ENCODE results near the gene SYDE2.
A peak's percentile ranks its signal among the peaks of the same experiment; 100 is the strongest.

SYDE2 gene

DNA sequence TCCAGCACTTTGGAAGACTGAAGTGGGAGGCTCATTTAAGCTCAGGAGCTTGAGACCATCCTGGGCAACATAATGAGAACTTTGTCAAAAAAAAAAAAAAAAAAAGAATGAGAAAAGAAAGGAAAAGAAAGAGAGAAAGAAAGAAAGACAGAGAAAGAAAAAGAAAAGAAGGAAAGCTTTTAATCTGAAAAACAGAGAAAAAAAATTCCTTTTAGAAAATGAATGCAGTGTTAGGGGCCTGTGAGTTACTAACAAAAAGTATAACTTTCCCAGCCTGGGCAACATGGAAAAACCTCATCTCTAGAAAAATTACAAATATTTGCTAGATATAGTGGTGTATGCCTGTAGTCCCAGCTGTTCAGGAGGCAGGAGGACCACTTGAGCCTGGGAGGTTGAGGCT, 15.9 kb upstream of the SYDE2 start:
- TF ChIP-seq, protein P1, sequence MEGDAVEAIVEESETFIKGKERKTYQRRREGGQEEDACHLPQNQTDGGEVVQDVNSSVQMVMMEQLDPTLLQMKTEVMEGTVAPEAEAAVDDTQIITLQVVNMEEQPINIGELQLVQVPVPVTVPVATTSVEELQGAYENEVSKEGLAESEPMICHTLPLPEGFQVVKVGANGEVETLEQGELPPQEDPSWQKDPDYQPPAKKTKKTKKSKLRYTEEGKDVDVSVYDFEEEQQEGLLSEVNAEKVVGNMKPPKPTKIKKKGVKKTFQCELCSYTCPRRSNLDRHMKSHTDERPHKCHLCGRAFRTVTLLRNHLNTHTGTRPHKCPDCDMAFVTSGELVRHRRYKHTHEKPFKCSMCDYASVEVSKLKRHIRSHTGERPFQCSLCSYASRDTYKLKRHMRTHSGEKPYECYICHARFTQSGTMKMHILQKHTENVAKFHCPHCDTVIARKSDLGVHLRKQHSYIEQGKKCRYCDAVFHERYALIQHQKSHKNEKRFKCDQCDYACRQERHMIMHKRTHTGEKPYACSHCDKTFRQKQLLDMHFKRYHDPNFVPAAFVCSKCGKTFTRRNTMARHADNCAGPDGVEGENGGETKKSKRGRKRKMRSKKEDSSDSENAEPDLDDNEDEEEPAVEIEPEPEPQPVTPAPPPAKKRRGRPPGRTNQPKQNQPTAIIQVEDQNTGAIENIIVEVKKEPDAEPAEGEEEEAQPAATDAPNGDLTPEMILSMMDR (conservative IDR thresholded peaks at IDR 0.05; ENCODE audit: low read depth, low read length): no peak
- DNase-seq (ENCODE audit: low read depth): no peak
- H3K4me3 ChIP-seq (ENCODE audit: low read length): no peak overlapping the region

DNA sequence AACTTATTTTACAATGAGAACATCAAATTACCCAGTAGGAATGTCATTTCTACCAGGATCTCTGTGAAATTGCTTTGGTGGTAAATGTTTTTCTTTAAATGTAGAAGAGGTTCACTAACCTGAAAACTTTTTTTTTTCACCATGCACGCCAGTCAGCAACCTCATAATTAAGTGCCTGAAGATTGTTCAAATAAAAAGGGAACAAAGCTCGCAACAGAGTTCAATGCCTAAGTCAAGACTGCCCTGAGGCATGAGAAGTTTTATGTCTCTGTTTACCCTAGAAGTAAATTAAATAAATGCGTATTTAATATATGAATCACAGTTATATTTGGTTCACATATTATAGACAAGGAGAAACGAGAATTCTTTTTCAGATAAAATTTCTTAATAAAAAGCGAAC, 13.8 kb upstream of the SYDE2 start:
- H3K4me3 ChIP-seq (ENCODE audit: low read length): no peak overlapping the region
- DNase-seq (ENCODE audit: low read depth): no peak
- TF ChIP-seq, protein P1 (conservative IDR thresholded peaks at IDR 0.05; ENCODE audit: low read depth, low read length): no peak

DNA sequence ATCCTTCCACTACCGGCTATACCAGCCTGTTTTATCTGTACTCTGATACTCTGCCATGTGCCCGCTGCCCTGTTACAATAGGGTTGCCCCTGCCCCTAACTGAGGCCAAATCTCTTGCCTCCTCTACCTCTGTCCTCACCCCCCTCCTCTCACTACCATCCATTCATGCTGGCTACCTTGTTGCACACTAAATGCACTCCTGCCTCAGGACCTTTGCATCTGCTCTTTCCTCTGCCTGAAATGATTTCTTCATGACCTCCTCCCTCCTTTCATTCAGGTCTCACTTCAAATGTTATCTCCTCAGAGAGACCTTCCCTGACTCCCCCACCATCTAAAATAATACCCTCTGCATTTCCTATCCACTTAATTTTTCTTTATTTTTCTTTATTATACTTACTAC, 7.7 kb upstream of the SYDE2 start:
- no peak for DNase-seq (ENCODE audit: low read depth)
- no peak overlapping the region for H3K4me3 ChIP-seq (ENCODE audit: low read length)
- TF ChIP-seq, protein P1 (conservative IDR thresholded peaks at IDR 0.05; ENCODE audit: low read depth, low read length): no peak

DNA sequence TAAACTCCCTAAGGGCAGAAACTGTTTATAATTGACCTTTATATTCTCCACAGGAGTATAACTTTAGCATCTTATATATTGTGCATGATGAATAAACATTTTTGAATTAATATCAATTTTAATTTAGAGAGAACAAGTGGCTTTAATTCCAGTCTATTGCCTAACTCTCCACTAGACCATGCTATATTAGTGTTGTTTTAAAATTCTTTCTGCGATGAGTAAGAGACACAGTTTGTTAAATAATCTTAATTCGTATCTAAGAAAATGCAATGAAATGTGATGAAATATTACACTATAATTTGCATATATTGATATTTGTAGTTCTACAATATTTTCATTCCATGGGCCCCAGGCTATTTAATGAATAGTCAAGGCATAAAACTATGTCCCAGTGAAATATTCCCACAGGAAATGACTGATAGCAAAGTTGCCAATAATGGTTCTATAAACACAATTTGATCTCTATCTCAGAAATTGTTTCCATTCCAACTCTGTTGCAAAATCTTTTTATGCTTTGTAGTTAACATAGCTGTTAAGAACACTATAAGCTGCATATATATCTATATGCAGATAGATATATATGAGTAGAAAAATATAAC, 2.9 kb upstream of the SYDE2 start:
- no peak for DNase-seq (ENCODE audit: low read depth)
- no peak overlapping the region for H3K4me3 ChIP-seq (ENCODE audit: low read length)
- TF ChIP-seq, protein P1 (conservative IDR thresholded peaks at IDR 0.05; ENCODE audit: low read depth, low read length): no peak

DNA sequence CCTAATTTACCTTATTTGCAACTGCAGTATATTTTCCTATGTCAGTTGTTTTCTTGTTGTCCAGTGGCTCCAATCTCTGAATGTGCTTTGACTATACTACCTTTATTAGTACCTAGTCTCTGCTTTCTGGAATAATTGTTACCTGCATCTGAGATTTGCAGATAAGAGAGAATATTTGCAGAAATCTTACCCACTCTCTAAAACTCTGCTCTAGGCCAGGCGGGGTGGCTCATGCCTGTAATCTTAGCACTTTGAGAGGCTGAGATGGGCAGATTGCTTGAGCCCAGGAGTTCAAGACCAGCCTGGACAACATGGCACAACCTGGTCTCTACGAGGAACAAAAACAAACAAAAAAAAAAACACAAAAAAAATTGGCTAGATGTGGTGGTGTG, 2.0 kb upstream of the SYDE2 start:
- no peak for DNase-seq (ENCODE audit: low read depth)
- TF ChIP-seq, protein P1 (conservative IDR thresholded peaks at IDR 0.05; ENCODE audit: low read depth, low read length): no peak
- H3K4me3 ChIP-seq (ENCODE audit: low read length): no peak overlapping the region

DNA sequence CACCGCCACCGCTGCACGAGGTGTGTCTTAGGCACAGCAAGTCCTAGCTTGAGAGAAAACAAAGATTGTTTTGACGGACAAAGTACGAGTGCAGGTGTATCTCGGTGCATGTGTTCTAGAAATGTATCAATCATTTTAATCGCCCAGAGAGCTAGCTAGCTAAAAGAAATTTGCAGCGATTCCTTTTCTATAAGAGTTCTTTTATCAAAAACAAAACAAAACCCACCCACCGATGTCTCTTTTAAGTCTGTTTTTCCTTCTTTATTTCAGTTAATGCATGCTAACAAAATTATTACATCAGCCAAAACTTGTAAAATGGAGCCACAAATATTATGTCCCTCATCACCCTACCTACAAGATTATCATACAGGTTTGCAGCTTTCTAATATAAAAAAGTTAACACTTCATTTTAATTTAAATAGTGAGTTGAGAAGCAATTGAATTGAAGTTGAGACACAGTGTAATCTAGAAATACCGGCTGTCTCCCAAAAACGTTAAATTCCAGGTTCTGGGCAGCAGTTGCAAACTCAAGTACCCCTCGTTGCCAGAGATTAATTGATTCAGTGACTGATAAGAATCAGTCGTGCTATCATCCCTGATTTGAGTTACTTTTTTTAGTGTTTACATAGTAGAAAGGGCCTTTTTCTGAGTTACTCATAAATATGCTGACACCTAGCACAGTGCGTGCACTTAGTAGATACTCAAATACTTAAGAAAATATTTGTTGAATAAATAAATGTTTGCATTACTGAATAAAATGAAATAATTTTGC, 1.5 kb upstream of the SYDE2 start:
- no peak for DNase-seq (ENCODE audit: low read depth)
- TF ChIP-seq, protein P1 (conservative IDR thresholded peaks at IDR 0.05; ENCODE audit: low read depth, low read length): no peak
- peak overlapping the region; percentile 86 for H3K4me3 ChIP-seq (ENCODE audit: low read length)
